Sigmoid colon (tissue), 7 donors: ENCODE measurements around the gene CAMTA1. TPM values are rescaled to one million over a fixed set of nuclear protein-coding genes. Genes with fewer than 3 reads are reported as not detected.

Source experiments
- DNase-seq: peaks from one replicate; pipeline ENCODE4 v3.0.0-alpha.2; 2019
- H3K27ac ChIP-seq, 4 donors: fragments of 200-600 bp; sonication (generic); one replicate each; pipeline ENCODE4 v1.5.1; 2016 to 2019; ENCODE audit warnings: mild to moderate bottlenecking in 1 of 4
- H3K27me3 ChIP-seq, 3 donors: fragments of 200-600 bp; sonication (generic); one replicate each; pipeline ENCODE4 v1.5.1; 2019; ENCODE audit warnings: mild to moderate bottlenecking in 1 of 3
- H3K36me3 ChIP-seq, 4 donors: fragments of 200-600 bp; sonication (generic); one replicate each; pipeline ENCODE4 v1.5.1; 2016 to 2019
- H3K4me1 ChIP-seq, 4 donors: fragments of 200-600 bp; sonication (generic); one replicate each; pipeline ENCODE4 v1.5.1; 2017 to 2019
- H3K4me3 ChIP-seq, 4 donors: fragments of 200-600 bp; sonication (generic); one replicate each; pipeline ENCODE4 v1.5.1; 2017 to 2019; ENCODE audit warnings: mild to moderate bottlenecking in 2 of 4, moderate library complexity in 1 of 4
- H3K9me3 ChIP-seq, 4 donors: fragments of 200-600 bp in 3 of 4; sonication (generic) in 3 of 4; one replicate each; pipeline versions ENCODE4 v1.5.1 to v1.6.1; 2013 to 2019
- CTCF ChIP-seq, 4 experiments: fragments of 450-650 bp in 3 of 4; fragments of 200-600 bp in 1 of 4; IDR thresholded peaks; one replicate each; pipeline ENCODE4 v1.5.1; 2016 to 2019; ENCODE audit warnings: antibody characterized with exemption in 4 of 4, mild to moderate bottlenecking in 3 of 4, moderate library complexity in 2 of 4
- EP300 ChIP-seq, 4 donors: sonication (generic); formaldehyde crosslinking; IDR thresholded peaks; one replicate each; pipeline ENCODE4 v1.6.1; 2017; ENCODE audit warnings: antibody characterized with exemption in 4 of 4
- POLR2A ChIP-seq, 2 donors: fragments of 450-650 bp; IDR thresholded peaks; one replicate each; pipeline ENCODE4 v1.6.1; 2016; ENCODE audit warnings: antibody characterized with exemption in 2 of 2, mild to moderate bottlenecking in 2 of 2, moderate library complexity in 2 of 2
- POLR2AphosphoS5 ChIP-seq, 4 donors: sonication (generic); formaldehyde crosslinking; IDR thresholded peaks; one replicate each; pipeline ENCODE4 v1.6.1; 2017; ENCODE audit warnings: antibody characterized with exemption in 4 of 4
- WGBS, 2 donors: extraction: QIAGEN DNeasy Blood & Tissue Kit; methylation state at CpG; one replicate each; pipeline ENCODE4 v1.1.7; 2013; 5-methylcytosine and 5-hydroxymethylcytosine counted together
- intact Hi-C: fragments of 100-400 bp; cut with DNase I; formaldehyde crosslinking; loops from one replicate; pipeline ENCODE4 v1.15.1; 2023
- polyA plus RNA-seq, 3 donors: library from polyadenylated mRNA; stranded (reverse); fragments of 200-250 nt; gene quantifications; one replicate each; pipeline ENCODE4 v1.2.3, GENCODE V29; 2013
- total RNA-seq, 4 donors: library from RNA; depleted of rRNA; stranded (reverse); fragments of >200 nt; gene quantifications; one replicate each; pipeline ENCODE4 v1.1.0, GENCODE V29; 2016
- donor health status: healthy with polysubstance abuse.
- donor health status: Bipolar disorder and iron deficiency.
- donor health status: healthy.

The CAMTA1 gene
- total and polyA plus RNA-seq, 7 donors: 97.9 to 196 (median 177) TPM

GRCh38 chr1:7483634-7484383 is 698.6 kb downstream of the CAMTA1 start:
- DNase-seq: no peak
- Histone ChIP-seq H3K27me3 (no peaks in the 10 kb centered on the region), H3K36me3 (no peaks in the 10 kb centered on the region), H3K27ac (no peak overlapping the region), H3K9me3 (no peaks in the 10 kb centered on the region), H3K4me3 (no peak overlapping the region), H3K4me1 (no peaks in the 10 kb centered on the region)
- WGBS, 2 donors: 75 to 82% methylated on average over 13 of the region's 13 CpGs
- TF ChIP-seq CTCF (IDR thresholded peaks at IDR 0.05) (no peak), POLR2A (IDR thresholded peaks at IDR 0.05) (no peak), EP300 (IDR thresholded peaks at IDR 0.05) (no peak), POLR2AphosphoS5 (IDR thresholded peaks at IDR 0.05) (no peak)
- intact Hi-C loops: no loop called here

GRCh38 chr1:7485086-7485780 is 700.0 kb downstream of the CAMTA1 start:
- no peak for DNase-seq
- Histone ChIP-seq H3K36me3 (no peaks in the 10 kb centered on the region), H3K27me3 (no peaks in the 10 kb centered on the region), H3K9me3 (no peaks in the 10 kb centered on the region), H3K27ac (no peak overlapping the region), H3K4me1 (no peaks in the 10 kb centered on the region), H3K4me3 (no peak overlapping the region)
- TF ChIP-seq CTCF (IDR thresholded peaks at IDR 0.05): no peak
- no peak for TF ChIP-seq POLR2A (IDR thresholded peaks at IDR 0.05)
- no peak for TF ChIP-seq POLR2AphosphoS5 (IDR thresholded peaks at IDR 0.05)
- no peak for TF ChIP-seq EP300 (IDR thresholded peaks at IDR 0.05)
- intact Hi-C loops: no loop called here
- WGBS, 2 donors: 83 to 88% methylated on average over 10 of the region's 10 CpGs

- 85 to 90% methylated on average over 6 of the region's 6 CpGs for WGBS, 2 donors
- Histone ChIP-seq H3K4me3 (no peak overlapping the region), H3K36me3 (no peaks in the 10 kb centered on the region), H3K4me1 (peaks cover 0 to 4% (median 2%) of the 10 kb centered on the region in 4 donors), H3K27me3 (no peaks in the 10 kb centered on the region), H3K27ac (no peak overlapping the region), H3K9me3 (no peaks in the 10 kb centered on the region)
- no peak for TF ChIP-seq POLR2AphosphoS5 (IDR thresholded peaks at IDR 0.05)
- intact Hi-C loops: no loop called here
- DNase-seq: no peak
These were observed 700.6 kb downstream of the CAMTA1 start for GRCh38 chr1:7485826-7486225.

- 87% methylated on average over 8 of the region's 8 CpGs for WGBS, 2 donors
- no peaks in the 10 kb centered on the region for H3K27me3 ChIP-seq
- TF ChIP-seq POLR2AphosphoS5 (IDR thresholded peaks at IDR 0.05): no peak
- TF ChIP-seq POLR2A (IDR thresholded peaks at IDR 0.05): no peak
- no peak for TF ChIP-seq EP300 (IDR thresholded peaks at IDR 0.05)
- TF ChIP-seq CTCF (IDR thresholded peaks at IDR 0.05): no peak
- H3K36me3 ChIP-seq: no peaks in the 10 kb centered on the region
- H3K4me1 ChIP-seq: peaks cover 0 to 17% (median 17%) of the 10 kb centered on the region in 4 donors
- no peaks in the 10 kb centered on the region for H3K9me3 ChIP-seq
- no peak for DNase-seq
- intact Hi-C loops: no loop called here
- H3K27ac ChIP-seq: no peak overlapping the region
- no peak overlapping the region for H3K4me3 ChIP-seq
These were observed 702.7 kb downstream of the CAMTA1 start for GRCh38 chr1:7487766-7488474.

- intact Hi-C loops: no loop called here
- 93 to 100% methylated on average over 1 of the region's 1 CpG for WGBS, 2 donors
- Histone ChIP-seq H3K4me1 (peaks cover 0 to 17% (median 17%) of the 10 kb centered on the region in 4 donors), H3K4me3 (no peak overlapping the region), H3K27me3 (no peaks in the 10 kb centered on the region), H3K27ac (no peak overlapping the region), H3K36me3 (no peaks in the 10 kb centered on the region), H3K9me3 (no peaks in the 10 kb centered on the region)
- no peak for DNase-seq
- TF ChIP-seq EP300 (IDR thresholded peaks at IDR 0.05) (no peak), CTCF (IDR thresholded peaks at IDR 0.05) (no peak), POLR2A (IDR thresholded peaks at IDR 0.05) (no peak), POLR2AphosphoS5 (IDR thresholded peaks at IDR 0.05) (no peak)
These were observed 703.2 kb downstream of the CAMTA1 start for GRCh38 chr1:7488475-7488842.
